ENCODE results near the gene FBXW7.

DNA sequence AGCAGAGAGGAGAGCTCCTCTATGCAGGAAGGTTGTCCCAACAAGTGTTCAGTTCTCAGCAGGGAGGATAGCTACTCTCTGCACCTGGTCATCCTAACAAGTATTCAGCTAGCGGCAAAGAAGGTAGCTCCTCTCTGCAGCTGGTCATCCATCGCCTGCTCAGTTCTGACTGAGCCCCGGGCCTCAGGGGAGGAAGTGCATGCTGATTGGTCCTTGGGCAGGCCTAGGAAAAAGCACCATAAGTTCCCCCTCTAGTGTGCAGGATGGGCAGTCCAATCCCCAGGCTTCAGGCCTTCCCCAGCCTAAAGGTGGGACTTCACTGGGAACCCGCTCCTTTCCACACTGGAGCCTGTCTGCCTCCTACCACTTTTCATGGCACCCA lies 4.4 kb upstream of the FBXW7 start:
- TF ChIP-seq EZH2 (IDR thresholded peaks at IDR 0.05; ENCODE audit: borderline replicate concordance, insufficient read depth, low read depth, low read length, poor library complexity, severe bottlenecking) = no peak
- TF ChIP-seq, protein P1, sequence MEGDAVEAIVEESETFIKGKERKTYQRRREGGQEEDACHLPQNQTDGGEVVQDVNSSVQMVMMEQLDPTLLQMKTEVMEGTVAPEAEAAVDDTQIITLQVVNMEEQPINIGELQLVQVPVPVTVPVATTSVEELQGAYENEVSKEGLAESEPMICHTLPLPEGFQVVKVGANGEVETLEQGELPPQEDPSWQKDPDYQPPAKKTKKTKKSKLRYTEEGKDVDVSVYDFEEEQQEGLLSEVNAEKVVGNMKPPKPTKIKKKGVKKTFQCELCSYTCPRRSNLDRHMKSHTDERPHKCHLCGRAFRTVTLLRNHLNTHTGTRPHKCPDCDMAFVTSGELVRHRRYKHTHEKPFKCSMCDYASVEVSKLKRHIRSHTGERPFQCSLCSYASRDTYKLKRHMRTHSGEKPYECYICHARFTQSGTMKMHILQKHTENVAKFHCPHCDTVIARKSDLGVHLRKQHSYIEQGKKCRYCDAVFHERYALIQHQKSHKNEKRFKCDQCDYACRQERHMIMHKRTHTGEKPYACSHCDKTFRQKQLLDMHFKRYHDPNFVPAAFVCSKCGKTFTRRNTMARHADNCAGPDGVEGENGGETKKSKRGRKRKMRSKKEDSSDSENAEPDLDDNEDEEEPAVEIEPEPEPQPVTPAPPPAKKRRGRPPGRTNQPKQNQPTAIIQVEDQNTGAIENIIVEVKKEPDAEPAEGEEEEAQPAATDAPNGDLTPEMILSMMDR (IDR thresholded peaks at IDR 0.05) = no peak
